PC-3 (cell line): ENCODE measurements around the gene RANBP3. TPM values are rescaled to one million over a fixed set of nuclear protein-coding genes. Genes with fewer than 3 reads are reported as not detected.

Experiments
- ATAC-seq: fragments of 200-7000 bp; cut with Tn5 transposase; 2 replicates; pipeline ENCODE4 v1.9.1; 2020; ENCODE audit warnings: mild to moderate bottlenecking, moderate library complexity
- BruUV-seq: library from RNA; stranded (reverse); fragments of 400-500 nt; replicated peaks from 2 replicates; lab custom pipeline; 2021; lab: Mats Ljungman, UMichigan
- CTCF ChIA-PET: fragments of 300-600 bp; sonication (Branson Sonifier 250); formaldehyde crosslinking; loops from one replicate; lab custom pipeline; 2022; ENCODE audit warnings: antibody characterized with exemption; lab: Charles Lee
- POLR2A ChIA-PET: fragments of 300-600 bp; sonication (Branson Sonifier 250); formaldehyde crosslinking; loops from one replicate; lab custom pipeline; 2022; ENCODE audit warnings: antibody characterized with exemption; ENCODE audit not compliant: unreplicated experiment; lab: Charles Lee
- DNase-seq: peaks from one replicate; pipeline ENCODE4 v3.0.0-alpha.2; 2015
- H2AFZ ChIP-seq: fragments of 300-600 bp; sonication (generic); 2 replicates; pipeline ENCODE4 v1.6.0; 2016; ENCODE audit warnings: antibody characterized with exemption, low read length
- H3F3A ChIP-seq: fragments of 300-600 bp; sonication (generic); one replicate; pipeline ENCODE4 v1.6.0; 2017; ENCODE audit warnings: antibody characterized with exemption, low read length, control low read depth, mild to moderate bottlenecking; ENCODE audit not compliant: unreplicated experiment
- H3K27ac ChIP-seq: fragments of 300-600 bp; sonication (generic); 2 replicates; pipeline ENCODE4 v1.5.1; 2016; ENCODE audit warnings: mild to moderate bottlenecking, low read length
- H3K27me3 ChIP-seq: fragments of 300-600 bp; sonication (generic); 2 replicates; pipeline ENCODE4 v1.6.1; 2016; ENCODE audit warnings: low read length, mixed read lengths
- H3K36me3 ChIP-seq: fragments of 300-600 bp; sonication (generic); 2 replicates; pipeline ENCODE4 v1.6.1; 2016; ENCODE audit warnings: low read depth, mixed run types, low read length, mixed read lengths
- H3K4me1 ChIP-seq: fragments of 300-600 bp; sonication (generic); 2 replicates; pipeline ENCODE4 v1.5.1; 2016; ENCODE audit warnings: low read length; ENCODE audit not compliant: insufficient read depth
- H3K4me2 ChIP-seq: fragments of 300-600 bp; sonication (generic); 2 replicates; pipeline ENCODE4 v1.6.0; 2016; ENCODE audit warnings: low read length
- H3K4me3 ChIP-seq: fragments of 300-600 bp; sonication (generic); 2 replicates; pipeline ENCODE4 v1.5.1; 2016; ENCODE audit warnings: mild to moderate bottlenecking, low read length, mixed read lengths
- H3K79me2 ChIP-seq: fragments of 300-600 bp; sonication (generic); 2 replicates; pipeline ENCODE4 v1.6.1; 2017; ENCODE audit warnings: low read length, mixed read lengths
- H3K9ac ChIP-seq: fragments of 300-600 bp; sonication (generic); 2 replicates; pipeline ENCODE4 v1.6.0; 2016; ENCODE audit warnings: mild to moderate bottlenecking, low read length
- H3K9me2 ChIP-seq: fragments of 300-600 bp; sonication (generic); replicated peaks from 2 replicates; pipeline ENCODE4 v1.6.1; 2016; ENCODE audit warnings: mixed run types, low read length, mixed read lengths
- H3K9me3 ChIP-seq: fragments of 300-600 bp; sonication (generic); 2 replicates; pipeline ENCODE4 v1.6.1; 2016; ENCODE audit warnings: low read length, mixed read lengths
- H4K20me1 ChIP-seq: fragments of 300-600 bp; sonication (generic); 2 replicates; pipeline ENCODE4 v1.6.1; 2016; ENCODE audit warnings: low read length, mixed read lengths
- CTCF ChIP-seq: fragments of 300-600 bp; sonication (generic); conservative IDR thresholded peaks from 2 replicates; pipeline ENCODE4 v1.5.1; 2017; ENCODE audit warnings: antibody characterized with exemption, low read depth, mild to moderate bottlenecking, low read length
- EZH2 ChIP-seq: fragments of 300-600 bp; sonication (generic); IDR thresholded peaks from one replicate; pipeline ENCODE4 v1.6.1; 2017; ENCODE audit warnings: antibody characterized with exemption, mild to moderate bottlenecking, low read length; ENCODE audit not compliant: unreplicated experiment
- EZH2phosphoT487 ChIP-seq: fragments of 300-600 bp; sonication (generic); IDR thresholded peaks from 2 replicates; pipeline ENCODE4 v1.6.1; 2018; ENCODE audit warnings: mild to moderate bottlenecking, antibody characterized with exemption, low read length, borderline replicate concordance
- intact Hi-C: fragments of 100-400 bp; cut with micrococcal nuclease; formaldehyde crosslinking; loops from 2 replicates; pipeline ENCODE4 v1.9.0; 2023
- total RNA-seq: library from RNA; depleted of rRNA; stranded (reverse); fragments of >200 nt; gene quantifications from 2 replicates; pipeline ENCODE4 v1.2.3, GENCODE V29; 2014

RANBP3 gene
- total RNA-seq, 1 experiment from 2014 or later: 114 TPM

- CTCF ChIA-PET: no interaction called here
- no peak overlapping the region for H3K4me3 ChIP-seq
- H4K20me1 ChIP-seq: peaks cover 59% of the 10 kb centered on the region
- H3K27ac ChIP-seq: no peak overlapping the region
- no peak overlapping the region for H3K9ac ChIP-seq
- H3K36me3 ChIP-seq: peaks cover 31% of the 10 kb centered on the region; the same call in 1 of the 2 replicates
- no peaks in the 10 kb centered on the region for H3F3A ChIP-seq
- ATAC-seq (no peak), DNase-seq (no peak)
- H3K4me1 ChIP-seq: peaks cover 35% of the 10 kb centered on the region
- peaks cover 97% of the 10 kb centered on the region for H3K79me2 ChIP-seq
- H3K27me3 ChIP-seq: no peaks in the 10 kb centered on the region
- BruUV-seq: no TSS peak
- no peaks in the 10 kb centered on the region for H3K9me3 ChIP-seq
- TF ChIP-seq EZH2 (no peak), EZH2phosphoT487 (no peak), CTCF (no peak)
- POLR2A ChIA-PET: interaction anchor here (0.5 kb wide), 1 partner anchor 16 kb away, joined by 9 read pairs; no protein-coding TSS in a partner anchor
- H2AFZ ChIP-seq: no peak overlapping the region
- intact Hi-C loops: no loop called here
- H3K4me2 ChIP-seq: no peak overlapping the region
- H3K9me2 ChIP-seq: no peaks in the 10 kb centered on the region
Measured at GRCh38 chr19:5973867-5974635, 3.9 kb downstream of the RANBP3 start.

- Histone ChIP-seq H3K27me3 (no peaks in the 10 kb centered on the region), H3K9me3 (no peaks in the 10 kb centered on the region), H3K4me1 (peaks cover 28% of the 10 kb centered on the region), H4K20me1 (peaks cover 65% of the 10 kb centered on the region), H3K4me3 (no peak overlapping the region), H3K9ac (no peak overlapping the region), H3K36me3 (peaks cover 31% of the 10 kb centered on the region; the same call in 1 of the 2 replicates), H3F3A (no peaks in the 10 kb centered on the region), H3K27ac (no peak overlapping the region), H3K9me2 (no peaks in the 10 kb centered on the region), H3K4me2 (no peak overlapping the region), H3K79me2 (peaks cover 97% of the 10 kb centered on the region), H2AFZ (no peak overlapping the region)
- ChIA-PET POLR2A (no interaction called here), CTCF (interaction anchor here (0.6 kb wide), 1 partner anchor 170 kb away, joined by 4 read pairs; no protein-coding TSS in a partner anchor)
- intact Hi-C loops: no loop called here
- TF ChIP-seq CTCF (no peak), EZH2 (no peak), EZH2phosphoT487 (no peak)
- DNase-seq (no peak), ATAC-seq (no peak)
- BruUV-seq: no TSS peak
Measured at GRCh38 chr19:5973376-5973775, 4.6 kb downstream of the RANBP3 start.

- intact Hi-C loops: no loop called here
- ChIA-PET CTCF (no interaction called here), POLR2A (no interaction called here)
- H3K27ac ChIP-seq: no peak overlapping the region
- H3K4me3 ChIP-seq: no peak overlapping the region
- H3K9me2 ChIP-seq: no peaks in the 10 kb centered on the region
- no peak for DNase-seq
- TF ChIP-seq EZH2phosphoT487 (no peak), EZH2 (no peak), CTCF (no peak)
- H3F3A ChIP-seq: no peaks in the 10 kb centered on the region
- H2AFZ ChIP-seq: no peak overlapping the region
- peaks cover 27% of the 10 kb centered on the region for H3K4me1 ChIP-seq
- H3K27me3 ChIP-seq: no peaks in the 10 kb centered on the region
- H3K79me2 ChIP-seq: peaks cover 100% of the 10 kb centered on the region
- H3K4me2 ChIP-seq: no peak overlapping the region
- no peak for ATAC-seq
- no peak overlapping the region for H3K9ac ChIP-seq
- no TSS peak for BruUV-seq
- peaks cover 69% of the 10 kb centered on the region for H4K20me1 ChIP-seq
- H3K9me3 ChIP-seq: no peaks in the 10 kb centered on the region
- H3K36me3 ChIP-seq: peaks cover 31% of the 10 kb centered on the region; the same call in 1 of the 2 replicates
Measured at GRCh38 chr19:5972355-5972731, 5.6 kb downstream of the RANBP3 start.
